Measurements from ENCODE around the gene ISOC1.

Gene ISOC1

GRCh38 chr5:129094924-129095899 is 663 bp downstream of the ISOC1 start:
- DNase-seq (ENCODE audit: low spot score) = peak; percentile 51

- no peak for DNase-seq (ENCODE audit: low spot score)
These were observed 1.9 kb downstream of the ISOC1 start for GRCh38 chr5:129096382-129096991.

GRCh38 chr5:129097498-129098296 is 3.1 kb downstream of the ISOC1 start:
- no peak for DNase-seq (ENCODE audit: low spot score)

- no peak for DNase-seq (ENCODE audit: low spot score)
These were observed 4.1 kb downstream of the ISOC1 start for GRCh38 chr5:129098488-129099183.

- DNase-seq (ENCODE audit: low spot score) = no peak
These were observed 4.6 kb downstream of the ISOC1 start for GRCh38 chr5:129099184-129099569.

- no peak for DNase-seq (ENCODE audit: low spot score)
These were observed 7.2 kb downstream of the ISOC1 start for GRCh38 chr5:129101794-129102193.

- DNase-seq (ENCODE audit: low spot score) = no peak
These were observed 8.8 kb downstream of the ISOC1 start for GRCh38 chr5:129103397-129103796.

GRCh38 chr5:129104915-129105455 is 10.4 kb downstream of the ISOC1 start:
- DNase-seq (ENCODE audit: low spot score) = no peak

GRCh38 chr5:129107637-129108036 is 13.1 kb downstream of the ISOC1 start:
- DNase-seq (ENCODE audit: low spot score) = no peak

GRCh38 chr5:129110742-129111141 is 16.2 kb downstream of the ISOC1 start:
- DNase-seq (ENCODE audit: low spot score) = no peak

- no peak for DNase-seq (ENCODE audit: low spot score)
These were observed 16.8 kb downstream of the ISOC1 start for GRCh38 chr5:129111351-129111750.

- DNase-seq (ENCODE audit: low spot score) = no peak
These were observed 17.7 kb downstream of the ISOC1 start for GRCh38 chr5:129112295-129112694.

GRCh38 chr5:129113867-129114266 is 19.3 kb downstream of the ISOC1 start:
- DNase-seq (ENCODE audit: low spot score) = no peak

GRCh38 chr5:129114539-129115193 is 20.1 kb downstream of the ISOC1 start:
- no peak for DNase-seq (ENCODE audit: low spot score)

- DNase-seq (ENCODE audit: low spot score) = no peak
These were observed 21.1 kb downstream of the ISOC1 start for GRCh38 chr5:129115680-129116079.

GRCh38 chr5:129116797-129117196 is 22.2 kb downstream of the ISOC1 start:
- DNase-seq (ENCODE audit: low spot score) = no peak

GRCh38 chr5:129118405-129118804 is 23.9 kb downstream of the ISOC1 start:
- DNase-seq (ENCODE audit: low spot score) = no peak

- DNase-seq (ENCODE audit: low spot score) = no peak
These were observed 24.3 kb downstream of the ISOC1 start for GRCh38 chr5:129118826-129119225.

GRCh38 chr5:129120158-129120581 is 25.6 kb downstream of the ISOC1 start:
- DNase-seq (ENCODE audit: low spot score) = no peak

GRCh38 chr5:129122560-129122959 is 28.0 kb downstream of the ISOC1 start:
- no peak for DNase-seq (ENCODE audit: low spot score)

- no peak for DNase-seq (ENCODE audit: low spot score)
These were observed 30.1 kb downstream of the ISOC1 start for GRCh38 chr5:129124608-129125007.
